Measurements from ENCODE around the gene GDF7. TPM values are rescaled to one million over a fixed set of nuclear protein-coding genes. Genes with fewer than 3 reads are reported as not detected.

GDF7 gene
- total RNA-seq, 1 experiment from 2014 or later: 0.04 TPM

DNA sequence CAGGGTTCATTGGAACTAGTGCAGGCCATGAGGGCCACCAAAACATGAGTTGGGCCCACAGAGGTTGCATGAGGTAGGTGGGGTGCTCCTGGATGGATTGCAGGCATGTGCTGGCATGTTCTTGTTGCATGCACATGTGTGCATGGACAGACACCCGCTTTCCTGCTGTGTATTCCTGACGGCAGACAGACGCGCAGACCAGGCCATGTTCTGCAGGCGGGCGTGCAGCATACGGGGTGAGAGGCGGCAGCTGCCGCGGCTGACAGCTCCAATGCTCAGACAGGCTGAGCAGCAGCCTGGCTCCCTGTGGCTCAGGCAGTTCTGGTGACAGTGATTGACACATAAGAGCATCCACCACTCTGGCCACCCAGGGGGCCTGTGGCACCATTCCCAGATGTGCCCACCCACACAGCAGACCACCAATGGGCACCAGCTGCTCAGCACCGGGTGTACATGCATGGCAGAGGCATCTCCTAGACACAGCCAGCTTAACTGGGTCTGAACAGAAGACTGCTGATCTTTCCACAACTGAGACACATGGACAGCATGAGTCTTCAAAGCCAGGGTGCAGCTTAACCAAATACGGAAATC, 37.3 kb upstream of the GDF7 start:
- H3K18ac ChIP-seq (ENCODE audit: insufficient read length, low read depth, low read length): no peak overlapping the region
- no peaks in the 10 kb centered on the region; the same call in 1 of the 2 replicates for H3K27me3 Mint-ChIP-seq (ENCODE audit: low read depth)
- H2BK120ac ChIP-seq (ENCODE audit: low read depth, low read length, poor library complexity, severe bottlenecking): no peak overlapping the region
- no peaks in the 10 kb centered on the region for H3K23me2 ChIP-seq (ENCODE audit: insufficient read length, low read depth, low read length, poor library complexity, severe bottlenecking)
- H3K27ac Mint-ChIP-seq: 0 out of 7 replicates have a peak overlapping the region, but pooled peaks of 1 of the 3 experiments have one; percentile 15
- no peak overlapping the region for H2BK12ac ChIP-seq (ENCODE audit: insufficient read length, low read depth, low read length)
- H3K9me3 ChIP-seq (ENCODE audit: control insufficient read depth, low read depth, low read length): no peaks in the 10 kb centered on the region
- H4K91ac ChIP-seq (ENCODE audit: insufficient read length, low read depth, low read length): no peak overlapping the region
- H3K9me3 Mint-ChIP-seq: no peaks in the 10 kb centered on the region
- no peak overlapping the region for H3K14ac ChIP-seq (ENCODE audit: insufficient read depth, low read length)
- TF ChIP-seq, protein P1, sequence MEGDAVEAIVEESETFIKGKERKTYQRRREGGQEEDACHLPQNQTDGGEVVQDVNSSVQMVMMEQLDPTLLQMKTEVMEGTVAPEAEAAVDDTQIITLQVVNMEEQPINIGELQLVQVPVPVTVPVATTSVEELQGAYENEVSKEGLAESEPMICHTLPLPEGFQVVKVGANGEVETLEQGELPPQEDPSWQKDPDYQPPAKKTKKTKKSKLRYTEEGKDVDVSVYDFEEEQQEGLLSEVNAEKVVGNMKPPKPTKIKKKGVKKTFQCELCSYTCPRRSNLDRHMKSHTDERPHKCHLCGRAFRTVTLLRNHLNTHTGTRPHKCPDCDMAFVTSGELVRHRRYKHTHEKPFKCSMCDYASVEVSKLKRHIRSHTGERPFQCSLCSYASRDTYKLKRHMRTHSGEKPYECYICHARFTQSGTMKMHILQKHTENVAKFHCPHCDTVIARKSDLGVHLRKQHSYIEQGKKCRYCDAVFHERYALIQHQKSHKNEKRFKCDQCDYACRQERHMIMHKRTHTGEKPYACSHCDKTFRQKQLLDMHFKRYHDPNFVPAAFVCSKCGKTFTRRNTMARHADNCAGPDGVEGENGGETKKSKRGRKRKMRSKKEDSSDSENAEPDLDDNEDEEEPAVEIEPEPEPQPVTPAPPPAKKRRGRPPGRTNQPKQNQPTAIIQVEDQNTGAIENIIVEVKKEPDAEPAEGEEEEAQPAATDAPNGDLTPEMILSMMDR (conservative IDR thresholded peaks at IDR 0.05): no peak
- no peak overlapping the region for H2AK5ac ChIP-seq (ENCODE audit: insufficient read length, low read length)
- H3K4me1 Mint-ChIP-seq: peaks cover 30 to 38% of the 10 kb centered on the region in 2 experiments
- H3K4me1 ChIP-seq (ENCODE audit: insufficient read depth, low read length): no peaks in the 10 kb centered on the region; the same call in 1 of the 2 replicates
- H3K27ac ChIP-seq (ENCODE audit: insufficient read length, low read depth, low read length): no peak overlapping the region
- no peak overlapping the region for H3T11ph ChIP-seq (ENCODE audit: low read length)
- no peaks in the 10 kb centered on the region for H3K27me3 ChIP-seq (ENCODE audit: insufficient read depth, low read length)
- no peak overlapping the region for H3K4ac ChIP-seq (ENCODE audit: low read depth, low read length)
- no peak overlapping the region for H2BK5ac ChIP-seq (ENCODE audit: insufficient read length, low read length)
- H4K5ac ChIP-seq (ENCODE audit: insufficient read length, low read depth, low read length): no peak overlapping the region
- H3K4me2 ChIP-seq (ENCODE audit: insufficient read depth, insufficient read length, low read length): no peak overlapping the region
- no peaks in the 10 kb centered on the region for H3K79me2 ChIP-seq (ENCODE audit: insufficient read depth, low read length)
- no peak overlapping the region for H3K56ac ChIP-seq (ENCODE audit: insufficient read length, low read depth, low read length)
- H4K20me1 ChIP-seq (ENCODE audit: control insufficient read depth, insufficient read depth, insufficient read length): no peaks in the 10 kb centered on the region
- H3K4me3 Mint-ChIP-seq: no peak overlapping the region
- no CpG with 5 or more reads among the region's 12 CpGs for WGBS (ENCODE audit: extremely low coverage, insufficient read length, low lambda C conversion rate)
- no peak overlapping the region for H3K23ac ChIP-seq (ENCODE audit: insufficient read length, low read depth, low read length)
- no peaks in the 10 kb centered on the region; a peak in 1 of 7 replicates for H3K36me3 Mint-ChIP-seq (ENCODE audit: insufficient read depth in 1 of 3, low read depth in 3 of 3)
- H3K79me1 ChIP-seq (ENCODE audit: insufficient read depth, low read depth, low read length, poor library complexity, severe bottlenecking): no peaks in the 10 kb centered on the region
- no peak for DNase-seq
- H2BK20ac ChIP-seq (ENCODE audit: low read depth, low read length, poor library complexity, severe bottlenecking): no peak overlapping the region
- no peak overlapping the region for H2AFZ ChIP-seq (ENCODE audit: low read length)
- H3K9ac ChIP-seq (ENCODE audit: extremely low read depth, insufficient read length, low read length): no peak overlapping the region
- no peak overlapping the region for H4K8ac ChIP-seq (replicated peaks; ENCODE audit: insufficient read length, low read depth, low read length)
- H2BK15ac ChIP-seq (ENCODE audit: low read depth, low read length): no peak overlapping the region

All from H9 (cell line).